Amniotic epithelial cell (primary cell): ENCODE data around the gene TST.

Experiments used
- DNase-seq: peaks from one replicate; pipeline ENCODE4 v3.0.0-alpha.2; 2010; ENCODE audit warnings: low read depth

TST gene

DNA sequence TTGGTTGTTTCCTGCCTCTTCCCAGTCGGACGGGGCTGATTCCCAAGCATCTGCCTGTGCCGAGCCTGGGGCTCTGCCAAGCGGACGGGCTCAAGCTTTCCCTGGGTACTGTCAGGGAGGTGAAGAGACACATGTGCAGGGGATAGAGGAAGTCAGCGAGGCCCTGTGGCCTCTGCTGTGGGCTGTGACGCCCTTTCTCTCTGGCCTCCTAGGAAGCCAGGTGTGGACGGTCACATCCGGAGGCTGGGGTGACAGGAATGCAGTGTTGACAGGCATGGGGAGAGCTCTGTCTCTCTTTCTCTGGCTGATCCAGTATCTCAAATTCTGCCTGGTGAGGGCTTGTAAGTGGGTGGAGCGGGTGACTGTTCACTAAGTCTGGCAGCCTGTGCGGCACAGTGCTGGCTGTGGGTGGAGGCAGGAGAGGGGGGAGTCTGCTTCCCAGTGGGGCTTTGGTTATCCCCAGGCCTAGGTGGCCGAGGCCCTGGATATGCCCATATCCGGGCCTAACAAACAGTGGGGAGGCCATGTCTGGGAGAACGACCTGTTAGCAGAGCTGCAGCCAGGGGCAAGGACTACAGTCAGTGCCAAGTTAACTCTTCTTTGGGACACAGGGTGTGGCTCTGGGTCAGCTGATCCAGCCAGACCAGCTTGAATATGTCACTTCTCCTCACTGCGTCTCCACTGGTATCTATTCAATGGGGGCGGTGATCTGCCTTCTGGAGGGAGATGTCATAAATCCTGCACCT lies 34.2 kb upstream of the TST start:
- DNase-seq: no peak

DNA sequence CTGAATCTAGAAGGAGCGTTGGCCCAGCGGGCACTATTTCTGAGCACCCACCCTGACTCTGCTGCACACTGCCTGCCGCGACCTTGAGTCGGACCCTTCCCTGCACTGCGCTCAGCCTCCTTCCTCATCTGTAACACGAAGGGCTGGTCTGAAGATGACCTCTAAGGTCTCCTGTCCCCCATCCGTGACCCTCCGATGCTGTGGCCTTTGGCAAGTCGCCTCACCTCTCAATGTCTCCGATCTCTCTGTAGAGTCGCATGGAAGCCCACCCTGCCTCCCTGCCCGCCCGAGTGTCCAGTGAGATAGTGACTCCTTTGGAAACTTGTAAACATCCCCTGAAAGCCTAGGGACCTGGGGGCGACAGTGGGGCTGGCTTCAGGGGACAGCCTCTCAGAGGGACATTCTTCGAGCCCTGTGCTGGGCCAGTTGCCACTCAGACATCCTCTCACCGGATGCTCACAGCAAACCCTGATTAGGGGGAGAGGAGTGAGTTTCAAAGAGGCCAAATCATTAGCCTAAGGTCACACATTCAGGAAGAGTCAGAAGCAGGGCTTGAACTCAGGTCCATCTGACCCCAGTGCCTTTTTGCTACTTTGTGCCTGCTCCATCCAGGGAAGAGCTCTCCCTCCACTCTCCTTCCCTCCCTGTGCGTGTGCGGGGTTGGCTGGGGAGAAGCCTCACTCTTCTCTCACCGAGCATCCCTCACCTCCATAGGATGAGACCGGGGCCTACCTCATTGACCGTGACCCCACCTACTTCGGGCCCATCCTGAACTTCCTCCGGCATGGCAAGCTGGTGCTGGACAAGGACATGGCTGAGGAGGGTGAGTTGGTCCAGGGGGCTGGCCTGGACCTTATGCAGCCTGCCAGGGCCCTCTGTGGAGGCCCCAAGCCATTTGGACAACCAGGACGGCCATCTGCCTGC lies 33.4 kb upstream of the TST start:
- DNase-seq: no peak

- peak; percentile 56 for DNase-seq
Observed at GRCh38 chr22:37051391-37052385, 32.4 kb upstream of the TST start, which contains the start of gene KCTD17. Gene KCTD17 (plus strand): TSS chr22:37051742. CDS start chr22:37051761, 19 bp downstream.

DNA sequence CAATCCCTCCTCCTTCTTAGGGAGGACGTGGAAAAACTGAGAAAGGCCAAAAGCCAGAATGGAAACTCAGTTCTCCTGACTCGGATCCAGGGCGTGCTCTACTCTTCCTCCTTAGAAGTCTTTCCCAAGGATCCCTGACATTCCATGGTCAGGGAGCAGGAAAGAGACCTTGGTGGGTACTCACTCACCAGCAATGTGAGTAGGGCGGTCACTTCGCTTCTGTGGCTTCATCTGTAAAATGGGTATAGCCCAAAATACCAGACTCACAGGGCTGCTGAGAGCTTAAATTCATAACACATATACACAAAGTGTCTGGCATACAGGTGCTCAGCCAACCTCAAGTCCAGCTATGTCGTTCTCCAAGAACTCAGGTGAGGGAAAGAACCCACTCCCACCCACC lies 31.7 kb upstream of the TST start:
- DNase-seq: no peak

DNA sequence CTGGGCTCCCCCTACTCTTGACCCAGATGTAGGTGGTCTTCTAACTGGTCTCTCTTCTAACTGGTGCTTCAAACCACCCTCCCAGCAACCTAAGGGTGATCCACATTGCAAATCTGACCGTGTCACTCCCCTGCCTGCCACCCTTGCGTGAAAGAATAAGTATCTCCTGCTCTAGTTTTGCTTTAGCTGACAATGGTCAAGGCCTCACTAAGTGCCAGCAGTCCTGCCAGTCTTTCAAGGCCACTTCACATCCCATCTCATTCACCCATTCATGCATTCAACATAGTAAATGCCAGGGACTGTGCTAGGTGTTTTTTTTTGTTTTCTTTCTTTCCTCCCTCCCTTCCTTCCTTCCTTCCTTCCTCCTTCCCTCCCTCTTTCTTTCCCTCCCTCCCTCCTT lies 30.0 kb upstream of the TST start:
- no peak for DNase-seq

DNA sequence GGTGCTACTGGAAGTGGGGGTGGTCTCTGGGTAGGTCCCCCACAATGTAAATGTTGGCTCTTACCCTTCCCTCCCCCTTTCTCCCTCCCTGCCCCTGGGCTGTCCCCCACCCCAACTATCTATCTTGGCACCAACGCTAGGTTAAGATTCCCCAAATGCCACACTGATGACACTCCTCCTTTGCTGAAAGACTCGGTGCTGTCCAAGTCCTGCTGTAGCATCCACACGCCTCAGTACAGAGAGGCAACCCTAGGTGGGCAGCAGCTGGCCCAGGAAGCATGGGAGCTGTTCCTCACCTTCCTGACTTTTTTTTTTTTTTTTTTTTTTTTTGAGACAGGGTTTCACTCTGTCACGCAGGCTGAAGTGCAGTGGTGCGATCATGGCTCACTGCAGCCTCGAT lies 28.9 kb upstream of the TST start:
- DNase-seq: no peak

DNA sequence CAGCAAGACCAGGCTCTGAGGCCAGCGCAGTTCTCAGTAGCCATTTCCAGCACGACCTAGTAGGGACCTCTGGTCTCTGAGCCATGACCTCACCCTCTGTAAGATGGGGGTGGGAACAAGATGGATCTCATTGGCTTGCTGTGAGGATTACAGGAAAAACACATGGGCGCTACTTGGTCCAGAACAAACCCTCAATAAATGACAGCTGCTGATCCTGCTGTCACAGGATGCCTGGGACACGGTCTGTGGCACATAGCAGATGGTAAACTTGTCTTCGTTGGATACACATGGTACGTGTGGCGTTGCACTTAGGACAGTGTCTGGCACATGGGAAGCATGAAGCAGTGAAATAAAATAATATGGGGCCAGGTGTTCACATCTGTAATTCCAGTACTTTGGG lies 27.8 kb upstream of the TST start:
- no peak for DNase-seq

DNA sequence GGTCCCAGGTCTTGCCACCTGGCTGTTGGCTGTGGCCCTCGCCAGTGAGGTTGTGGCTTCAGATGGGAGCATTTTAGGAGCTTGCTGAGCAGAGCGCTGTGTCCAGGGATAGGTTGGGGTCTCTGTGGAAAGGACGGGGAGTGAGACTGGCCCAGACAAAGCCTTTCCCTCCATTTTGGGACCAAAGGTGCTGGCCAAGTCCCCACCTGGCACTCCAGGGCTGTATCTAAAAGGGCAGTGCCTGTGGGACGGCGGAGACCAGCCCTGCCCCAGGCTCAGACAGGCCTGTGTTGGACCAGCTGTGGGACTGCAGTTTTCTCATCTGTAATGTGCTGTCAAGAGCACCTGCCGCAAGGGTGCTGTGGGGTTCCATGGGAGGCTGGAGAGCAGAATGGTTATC lies 27.3 kb upstream of the TST start:
- DNase-seq: no peak

GRCh38 chr22:37045958-37046357 lies 26.7 kb upstream of the TST start:
- peak; percentile 65 for DNase-seq

DNA sequence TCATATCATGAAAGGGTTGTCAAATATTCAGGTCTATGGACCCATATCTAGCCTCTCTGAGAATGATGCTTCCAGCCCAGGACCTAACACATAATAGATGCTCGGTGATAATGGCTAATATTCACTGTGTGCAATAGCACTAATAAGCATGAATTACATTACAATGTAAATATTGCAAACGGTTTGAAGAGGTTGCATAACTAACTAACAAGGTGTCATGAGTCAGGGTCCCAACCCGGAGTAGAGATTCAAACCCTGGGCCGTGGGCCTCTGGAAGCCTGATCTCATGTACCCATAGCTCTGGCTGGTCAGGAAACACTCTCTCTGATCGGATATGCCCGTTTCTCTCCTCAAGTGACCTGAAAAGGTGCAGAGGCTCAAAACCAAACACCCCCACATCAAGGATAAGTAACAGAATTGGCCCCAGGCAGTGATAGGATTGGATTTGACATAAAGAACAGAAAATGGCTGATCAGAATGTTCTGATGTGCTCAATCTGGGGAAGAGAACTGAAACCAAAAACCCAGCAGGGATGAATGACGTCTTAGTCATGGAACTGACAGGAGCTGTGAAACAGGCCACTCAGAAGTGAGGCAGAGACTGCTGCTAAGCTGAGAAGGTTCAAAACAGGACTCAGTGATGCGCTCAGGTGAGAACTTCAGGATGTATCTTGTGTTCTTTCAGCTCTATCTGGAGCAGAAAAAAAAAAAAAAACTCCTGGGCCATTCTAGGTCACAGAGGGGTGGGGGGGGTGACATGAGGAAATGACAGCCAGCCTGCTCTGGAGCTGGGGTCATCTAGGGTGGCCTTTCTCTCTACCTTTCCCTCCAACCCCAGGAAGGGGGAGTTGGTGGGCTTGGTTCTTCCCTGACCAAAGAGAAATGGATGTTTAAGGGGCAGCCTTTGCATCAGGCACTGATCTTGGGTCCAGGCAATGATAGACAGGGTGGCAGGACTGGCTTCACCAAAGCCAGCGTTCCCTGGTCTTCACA lies 25.7 kb upstream of the TST start:
- DNase-seq: no peak

- DNase-seq: peak; percentile 56
Observed at GRCh38 chr22:37043828-37044538, 24.7 kb upstream of the TST start.

DNA sequence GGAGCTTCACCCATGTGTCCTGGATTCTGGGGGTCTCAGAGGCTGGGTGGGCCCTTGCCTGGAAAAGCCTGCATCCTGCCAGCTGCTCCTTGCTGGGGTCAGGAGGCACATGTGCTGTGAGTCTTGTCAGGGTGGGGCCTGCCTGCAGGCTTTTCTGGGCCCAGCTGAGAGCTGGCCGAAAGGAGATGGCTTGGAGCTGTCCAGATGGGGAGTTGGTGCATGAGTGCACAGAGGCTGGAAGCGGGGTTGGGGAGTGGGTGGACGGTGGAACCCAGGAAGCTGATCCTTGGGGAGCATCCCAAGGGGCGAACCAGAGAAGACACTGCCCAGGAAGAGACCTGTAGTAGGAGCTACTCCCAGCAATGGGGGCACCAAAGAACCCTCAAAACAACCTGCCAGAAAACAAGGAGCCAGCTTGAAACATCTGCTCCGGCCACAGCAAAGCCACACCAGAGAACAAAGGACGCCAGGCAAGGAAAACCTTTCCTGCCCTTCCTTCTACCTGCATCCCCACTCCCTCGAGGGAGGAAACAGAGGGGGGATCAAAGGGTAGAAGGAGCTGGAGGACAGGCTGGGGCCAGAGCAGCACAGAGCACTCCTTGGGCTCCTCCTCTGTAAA lies 24.1 kb upstream of the TST start:
- DNase-seq: no peak

DNA sequence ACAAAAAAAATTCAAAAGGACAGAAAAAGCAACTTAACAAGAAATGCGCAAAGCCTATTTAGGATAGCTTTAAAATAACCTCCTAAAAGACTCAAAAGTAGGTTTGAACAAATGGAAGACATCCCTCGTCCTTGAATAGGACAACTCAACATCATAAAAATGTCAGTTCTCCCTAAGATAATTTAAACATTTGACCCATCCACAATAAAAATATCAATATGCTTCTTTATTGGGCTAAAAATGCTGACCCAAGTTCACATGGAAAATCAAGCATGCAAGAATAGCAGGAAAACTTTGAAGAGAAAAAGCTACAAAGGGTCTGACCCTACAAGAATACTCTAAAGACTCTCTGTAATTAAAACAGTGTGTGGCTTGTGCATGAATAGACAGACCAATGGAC lies 20.2 kb upstream of the TST start:
- DNase-seq: no peak

DNA sequence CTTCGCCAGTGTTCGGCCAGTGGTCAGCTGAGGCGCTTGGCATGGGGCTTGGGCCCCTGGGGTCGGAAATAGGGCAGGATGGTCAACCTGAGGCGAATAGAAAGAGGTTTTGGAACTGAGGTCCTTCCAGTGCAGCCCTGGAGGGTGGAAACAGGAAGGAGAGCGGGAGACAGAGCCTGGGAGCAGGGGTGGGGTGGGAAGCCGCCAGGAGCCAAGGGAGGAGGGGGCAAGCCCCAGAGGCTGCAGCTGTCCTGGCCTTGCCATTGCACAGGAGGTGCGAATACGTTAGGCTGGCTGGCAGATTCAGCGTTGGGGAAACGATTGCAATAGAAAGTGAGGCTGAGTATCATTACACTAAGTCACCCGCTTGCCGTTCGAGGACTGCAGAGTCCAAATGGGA lies 18.4 kb upstream of the TST start:
- no peak for DNase-seq

DNA sequence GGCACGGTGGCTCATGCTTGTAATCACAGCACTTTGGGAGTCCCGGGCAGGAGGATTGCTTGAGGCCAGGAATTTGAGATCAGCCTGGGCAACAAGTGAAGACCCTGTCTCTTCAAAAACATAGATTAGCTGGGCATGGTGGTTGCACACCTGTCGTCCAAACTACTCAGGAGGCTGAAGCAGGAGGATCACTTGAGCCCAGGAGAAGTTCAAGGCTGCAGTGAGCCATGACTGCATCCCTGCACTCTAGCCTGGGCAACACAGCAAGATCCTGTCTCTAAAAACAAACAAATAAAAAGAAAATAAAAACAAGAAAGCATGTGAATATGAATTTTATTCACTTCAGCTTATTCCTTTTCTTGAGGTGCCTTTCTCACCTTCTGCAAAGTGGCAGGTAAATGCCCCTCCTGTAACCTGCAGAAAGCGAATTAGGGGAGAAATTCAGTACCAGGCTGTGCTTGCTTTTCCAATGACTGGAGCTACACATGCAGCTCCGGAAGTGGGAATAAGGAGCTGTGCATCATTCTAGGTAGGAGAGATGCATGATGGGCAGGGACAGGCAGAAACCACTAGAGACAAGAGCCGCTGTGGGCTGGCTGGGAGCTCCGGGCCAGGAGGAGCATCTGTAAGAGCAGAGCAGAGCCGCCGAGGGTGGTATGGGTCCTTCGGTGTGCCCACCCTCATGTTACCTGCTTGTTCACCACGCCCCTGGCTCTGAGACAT lies 17.6 kb upstream of the TST start:
- DNase-seq: peak; percentile 23

DNA sequence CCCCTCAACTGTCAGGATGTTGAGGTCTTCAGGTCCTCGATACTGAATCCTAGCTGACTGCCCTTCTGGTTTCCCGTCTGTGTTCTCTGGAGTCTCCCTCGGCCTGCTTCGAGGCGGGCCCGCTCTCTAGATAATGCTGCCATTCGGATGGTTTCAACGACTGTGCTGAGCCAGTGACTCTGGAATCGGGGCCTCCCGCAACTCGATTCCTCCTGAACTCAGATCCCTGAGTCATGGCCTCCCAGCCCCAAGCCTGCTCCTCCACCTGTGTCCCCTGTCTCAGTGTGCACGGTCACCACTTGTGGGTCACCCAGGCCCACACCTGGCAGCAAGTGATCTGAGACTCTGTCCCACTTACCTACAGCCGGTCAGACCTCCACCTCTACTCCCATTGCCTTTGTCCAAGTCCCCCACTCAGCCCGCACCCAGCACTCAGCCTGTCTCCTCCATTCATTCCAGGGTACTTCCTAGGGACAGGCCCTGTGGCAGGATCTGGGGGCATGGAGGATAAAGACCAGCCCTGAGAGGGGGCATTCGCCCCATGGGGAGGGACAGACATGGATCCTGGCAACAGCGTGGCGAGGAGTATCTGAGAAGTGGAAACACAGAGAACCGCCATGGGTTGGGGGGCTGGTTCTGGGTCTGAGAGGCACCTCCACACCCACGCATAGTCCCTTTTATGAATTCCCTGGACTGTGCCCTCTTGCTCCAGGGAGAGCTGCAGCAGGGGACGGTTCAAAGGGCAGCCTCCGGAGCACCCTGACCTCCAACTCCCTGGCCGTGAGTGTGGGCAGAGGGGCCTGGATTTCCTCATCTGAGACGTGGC lies 14.6 kb upstream of the TST start:
- DNase-seq: no peak

DNA sequence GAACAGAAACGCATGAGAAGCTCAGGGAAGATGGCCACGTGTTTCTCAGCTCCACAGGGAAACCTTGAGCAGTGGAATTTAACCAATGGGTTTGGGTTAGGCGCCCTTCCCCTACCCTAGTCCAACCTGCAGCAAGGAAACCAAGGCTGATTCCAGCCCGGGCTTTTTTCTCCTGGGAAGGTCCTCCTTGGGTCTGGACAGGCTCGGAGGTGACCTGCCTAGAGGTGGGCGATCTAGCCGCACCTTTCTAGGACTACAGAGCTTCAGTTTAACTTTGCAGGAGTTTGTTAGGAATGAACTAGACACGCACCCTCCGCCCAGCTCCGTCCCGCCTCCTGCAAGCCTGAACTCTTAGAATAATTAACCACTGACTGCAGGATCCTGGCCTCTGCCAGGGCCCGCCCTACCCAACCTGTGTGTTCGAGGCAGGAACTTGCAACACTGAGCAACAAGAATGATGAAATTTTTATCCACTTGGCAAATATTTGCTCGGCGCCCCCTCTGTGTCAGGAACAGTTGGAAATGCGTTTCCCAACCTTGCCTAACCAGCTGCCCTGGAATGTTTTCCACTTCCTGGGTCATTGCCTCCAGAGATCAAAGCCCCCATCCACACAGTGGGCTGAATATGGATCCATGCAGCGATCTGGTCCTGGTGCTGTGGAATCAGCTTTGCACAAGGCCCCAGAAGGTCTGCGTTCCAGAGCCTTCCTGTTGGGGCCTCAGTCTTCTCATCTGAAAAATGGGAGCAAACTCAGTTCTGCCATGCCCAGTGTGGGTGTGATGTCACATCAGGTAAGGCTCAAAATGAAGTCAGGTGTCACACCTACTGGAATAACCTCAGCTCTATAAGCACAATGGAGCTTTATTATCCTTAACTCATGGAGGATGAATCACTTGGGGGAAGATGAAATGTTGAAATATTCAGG lies 13.6 kb upstream of the TST start:
- peak; percentile 98 for DNase-seq
